Measurements from ENCODE around the gene SRSF9. TPM values are rescaled to one million over a fixed set of nuclear protein-coding genes. Genes with fewer than 3 reads are reported as not detected.

The SRSF9 gene
- total RNA-seq, 1 donor from 2014 or later = 38.6 TPM

DNA sequence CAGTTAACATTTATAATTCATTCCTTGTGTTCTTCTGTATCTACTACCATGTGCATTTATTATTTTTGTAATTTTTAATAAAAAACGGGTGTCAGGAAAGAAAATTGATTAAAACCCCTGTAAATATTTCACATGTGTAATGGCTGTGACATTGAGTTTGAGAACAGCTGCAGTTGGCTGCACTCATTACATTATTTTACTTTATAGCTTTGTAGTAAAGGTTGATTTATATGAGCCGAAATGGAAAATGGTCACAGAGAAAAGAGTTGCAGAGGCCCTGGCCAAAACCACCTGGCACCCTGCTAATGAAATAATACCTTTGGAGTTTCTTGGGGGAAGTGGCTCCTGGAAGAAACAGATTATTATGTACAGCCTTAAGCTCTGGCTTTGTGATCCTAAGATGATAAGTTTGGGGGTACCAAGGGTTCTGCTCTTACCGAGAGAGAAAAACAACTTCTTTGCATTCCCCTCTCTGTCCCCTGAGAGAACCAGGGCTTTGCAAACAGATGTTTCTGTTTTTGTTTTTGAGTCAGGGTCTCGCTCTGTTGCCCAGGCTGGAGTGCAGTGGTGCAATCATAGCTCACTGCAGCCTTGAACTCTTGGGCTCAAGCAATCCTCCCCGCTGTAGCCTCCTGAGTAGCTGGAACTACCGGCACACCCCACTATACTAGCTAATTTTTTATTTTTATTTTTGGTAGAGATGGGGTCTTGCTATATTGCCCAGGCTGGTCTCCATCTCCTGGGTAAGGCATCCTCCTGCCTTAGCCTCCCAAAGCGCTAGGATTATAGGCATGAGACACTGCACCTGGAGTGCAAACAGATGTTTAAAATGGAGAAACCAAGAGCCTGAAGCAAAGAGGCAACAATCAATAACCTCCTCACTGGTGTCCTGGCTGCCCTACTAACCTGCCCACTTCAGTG, 16.7 kb upstream of the SRSF9 start:
- DNase-seq (ENCODE audit: low spot score) = no peak
- intact Hi-C loops (cut with DNase I) = no loop called here

DNA sequence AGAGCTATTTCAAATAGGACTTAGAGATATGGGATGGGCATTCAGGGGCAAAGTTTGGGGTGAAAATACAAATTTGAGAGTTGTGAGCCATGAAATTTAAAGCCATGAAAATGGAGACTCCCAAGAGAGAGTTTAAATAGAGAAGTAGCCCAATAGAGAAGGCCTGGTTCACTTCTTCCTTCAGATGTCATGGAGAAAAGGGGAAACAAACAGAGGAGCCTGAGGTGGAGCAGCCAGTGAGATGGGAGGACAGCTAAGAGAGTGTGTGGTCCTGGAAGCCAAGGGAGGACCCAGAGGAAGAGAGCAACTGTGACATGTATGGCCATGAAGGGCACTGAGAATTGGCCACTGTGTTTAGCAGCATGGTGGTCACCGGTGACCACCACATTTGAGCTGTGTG, 14.1 kb upstream of the SRSF9 start:
- intact Hi-C loops (cut with DNase I) = no loop called here

DNA sequence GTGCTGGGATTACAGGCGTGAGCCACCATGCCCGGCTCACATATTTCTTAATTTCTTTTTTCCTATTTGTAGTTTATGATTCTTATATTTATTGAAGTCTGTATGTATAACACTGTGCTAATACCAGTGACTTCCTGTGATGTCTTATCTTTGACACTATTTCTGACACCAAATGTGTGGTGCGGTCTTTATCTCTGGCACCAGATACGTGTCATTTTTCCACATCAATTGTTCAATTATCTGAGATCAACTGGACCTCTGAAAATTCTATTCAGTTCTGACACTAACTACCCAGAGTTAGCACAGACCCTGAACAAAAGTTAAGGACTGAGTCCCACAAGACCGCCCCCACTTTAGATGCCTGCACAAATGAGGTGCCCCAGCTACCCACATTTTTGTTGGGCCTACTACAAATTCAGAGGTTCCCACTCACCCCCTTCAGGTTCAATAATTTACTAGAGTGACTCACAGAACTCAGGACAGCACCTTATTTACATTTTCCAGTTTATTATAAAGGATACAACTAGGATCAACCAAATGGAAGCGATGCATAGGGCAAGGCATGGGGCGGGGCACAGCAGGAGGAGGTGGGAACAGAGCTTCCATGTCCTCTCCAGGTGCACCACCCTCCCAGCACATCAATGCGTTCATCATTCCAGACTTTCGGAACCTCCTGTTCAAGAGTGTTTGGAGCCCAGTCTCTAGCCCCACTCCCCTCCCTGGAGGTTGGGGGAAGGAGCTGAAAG, 11.6 kb upstream of the SRSF9 start:
- intact Hi-C loops (cut with DNase I) = no loop called here
- DNase-seq (ENCODE audit: low spot score) = no peak

More for the DNA sequence above, 14.1 kb upstream of the SRSF9 start:
- DNase-seq (ENCODE audit: low spot score) = no peak

DNA sequence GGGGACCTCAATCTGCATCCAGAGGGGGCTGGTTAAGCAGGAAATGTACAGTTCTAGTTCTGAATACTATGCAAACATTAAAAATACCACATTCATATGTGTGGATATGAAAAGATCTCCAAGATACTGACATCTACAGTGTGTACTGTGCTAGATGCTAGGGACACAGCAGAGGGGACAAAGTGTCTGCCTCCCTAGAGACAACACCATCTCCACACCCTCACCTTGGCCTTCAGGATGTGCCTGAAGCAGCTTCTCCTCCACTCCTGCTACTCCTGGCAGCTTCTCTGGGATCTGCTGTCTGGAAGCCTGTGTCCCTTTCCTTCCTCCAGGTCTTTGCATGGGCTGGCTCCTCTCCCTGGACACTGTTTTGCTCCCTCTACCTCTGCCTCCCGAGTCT, 10.7 kb upstream of the SRSF9 start:
- DNase-seq (ENCODE audit: low spot score) = no peak
- intact Hi-C loops (cut with DNase I) = no loop called here

DNA sequence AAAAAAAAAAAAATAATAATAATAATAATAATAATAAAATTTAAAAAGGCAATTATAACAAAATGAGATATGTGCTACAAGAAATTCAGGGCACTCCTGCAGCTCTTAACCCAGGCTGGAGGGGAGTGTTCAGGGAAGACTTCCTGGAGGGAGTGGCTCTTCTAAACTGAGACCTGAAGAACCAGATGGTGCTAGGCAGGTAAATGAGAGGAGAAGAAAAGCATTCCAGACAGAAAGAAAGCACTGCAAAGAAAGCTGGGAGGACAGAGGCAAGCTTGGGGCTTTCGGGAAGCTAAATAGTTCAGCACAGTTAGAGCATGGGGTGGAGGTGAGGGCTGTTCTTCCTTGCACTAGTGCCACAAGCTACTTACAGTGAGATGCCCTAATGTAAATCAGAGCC, 9.9 kb upstream of the SRSF9 start:
- no peak for DNase-seq (ENCODE audit: low spot score)
- intact Hi-C loops (cut with DNase I) = no loop called here

DNA sequence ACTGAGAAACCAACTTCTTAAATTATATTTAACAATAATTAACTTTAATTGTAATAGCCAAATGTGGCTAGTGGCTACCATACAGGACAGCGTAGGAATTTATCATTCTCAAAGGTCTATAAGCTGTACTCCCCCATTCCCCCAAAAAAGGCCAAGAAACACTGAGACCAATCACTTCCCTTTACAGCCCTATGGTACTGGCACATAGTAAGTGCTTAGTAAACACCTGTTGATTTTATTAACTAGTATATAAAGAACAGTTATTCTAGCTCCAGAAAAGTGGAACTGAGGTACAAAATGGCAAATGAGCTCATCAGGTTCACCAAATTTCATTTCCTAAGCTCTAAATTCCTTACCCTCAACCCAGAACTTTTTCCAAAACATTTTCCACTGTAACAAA, 6.1 kb upstream of the SRSF9 start:
- intact Hi-C loops (cut with DNase I) = no loop called here
- DNase-seq (ENCODE audit: low spot score) = no peak

DNA sequence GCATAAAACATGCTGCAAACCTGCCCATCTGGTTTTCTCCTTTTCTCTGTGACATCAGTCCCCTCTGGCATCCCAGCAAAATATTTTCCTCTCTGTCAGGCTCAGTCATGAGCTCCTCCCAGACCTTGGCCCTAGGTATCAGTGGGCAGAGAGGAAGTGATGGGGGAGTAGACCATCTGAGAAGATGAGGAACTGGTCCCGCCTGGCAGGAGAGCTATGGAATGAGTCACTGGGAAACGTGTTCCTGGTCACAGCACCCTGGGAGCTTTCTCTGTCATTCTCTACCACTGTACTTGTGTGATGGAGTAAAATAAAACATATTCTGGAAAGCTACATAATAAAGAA, 5.0 kb upstream of the SRSF9 start:
- intact Hi-C loops (cut with DNase I) = no loop called here
- no peak for DNase-seq (ENCODE audit: low spot score)

DNA sequence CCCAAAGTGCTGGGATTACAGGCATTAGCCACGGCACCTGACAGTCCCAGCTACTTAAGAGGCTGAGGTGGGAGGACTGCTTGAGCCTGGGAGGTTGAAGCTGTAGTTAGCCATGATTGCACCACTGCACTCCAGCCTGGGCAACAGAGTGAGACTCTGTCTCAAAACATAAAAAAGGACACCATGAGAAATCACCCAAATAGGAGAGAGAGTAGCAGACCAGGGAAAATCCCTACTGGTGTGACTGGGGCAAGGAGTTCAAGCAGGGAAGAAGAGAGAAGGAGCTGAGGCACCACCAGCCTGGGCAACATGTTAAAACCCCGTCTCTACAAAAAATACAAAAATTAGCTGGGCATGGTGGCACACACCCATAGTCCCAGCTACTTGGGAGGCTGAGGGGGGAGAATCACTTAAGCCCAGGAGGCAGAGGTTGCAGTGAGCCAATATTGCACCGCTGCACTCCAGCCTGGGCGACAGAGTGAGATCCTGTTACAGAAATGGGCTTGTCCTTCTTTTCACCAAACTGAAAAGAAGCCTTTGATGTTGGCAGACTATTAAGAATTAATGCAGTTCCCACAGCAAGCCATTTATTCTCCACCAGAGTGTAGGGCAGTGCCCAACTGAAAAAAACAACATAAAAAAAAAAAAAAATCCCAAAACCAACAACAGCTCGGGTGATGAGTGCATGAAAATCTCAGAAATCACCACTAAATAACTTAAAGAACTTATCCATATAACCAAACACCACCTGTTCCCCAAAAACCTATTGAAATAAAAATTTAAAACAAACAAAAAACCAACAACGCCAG, 4.5 kb upstream of the SRSF9 start:
- intact Hi-C loops (cut with DNase I) = no loop called here
- no peak for DNase-seq (ENCODE audit: low spot score)

DNA sequence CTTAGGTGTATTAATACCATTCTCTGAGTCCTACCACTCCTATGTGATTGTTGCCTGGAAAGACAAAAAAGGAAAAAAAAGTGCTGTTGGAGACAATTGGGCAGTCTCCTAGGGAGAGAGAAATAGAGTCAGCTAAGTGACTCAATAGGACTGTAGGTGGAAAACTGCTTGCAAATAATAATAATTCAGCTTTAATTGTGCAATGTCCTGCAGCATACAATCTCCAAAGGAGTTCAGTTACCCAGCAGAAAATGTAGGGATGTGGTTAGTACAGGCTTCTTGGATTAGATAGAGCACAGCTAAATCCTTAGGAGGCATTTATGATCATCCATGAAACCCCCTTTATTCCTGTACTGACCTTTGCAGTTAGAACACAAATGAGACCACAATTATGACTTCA, 3.0 kb upstream of the SRSF9 start:
- DNase-seq (ENCODE audit: low spot score) = no peak
- intact Hi-C loops (cut with DNase I) = no loop called here

DNA sequence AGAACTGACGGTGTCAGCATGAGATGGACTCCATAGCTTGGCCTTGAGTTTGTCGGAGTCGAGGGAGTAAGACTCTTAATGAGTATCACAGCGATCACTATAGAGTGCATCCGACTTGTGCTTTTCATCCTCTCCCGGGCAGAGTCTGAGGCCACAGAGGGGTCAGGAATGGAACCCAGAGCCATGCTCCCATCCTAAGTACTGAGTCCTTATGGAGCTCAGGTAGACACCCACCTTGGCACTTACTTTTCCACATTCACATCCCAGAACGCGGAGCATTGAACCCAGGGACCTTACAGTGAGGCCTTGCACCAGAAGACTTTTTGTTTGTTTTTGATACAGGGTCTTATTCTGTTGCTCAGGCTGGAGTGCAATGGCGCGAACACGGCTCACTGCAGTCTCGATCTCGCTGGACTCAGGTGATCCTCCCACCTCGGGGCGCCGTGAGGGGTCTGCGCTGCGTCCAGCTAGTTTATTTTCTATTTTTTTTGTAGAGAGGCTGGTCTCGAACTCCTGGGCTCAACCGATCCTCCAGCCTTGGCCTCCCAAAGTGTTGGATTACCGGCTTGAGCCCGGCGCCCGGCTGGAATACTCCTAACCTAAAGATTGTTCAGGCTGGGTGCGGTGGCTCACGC, 719 bp upstream of the SRSF9 start:
- intact Hi-C loops (cut with DNase I) = no loop called here
- no peak for DNase-seq (ENCODE audit: low spot score)

DNA sequence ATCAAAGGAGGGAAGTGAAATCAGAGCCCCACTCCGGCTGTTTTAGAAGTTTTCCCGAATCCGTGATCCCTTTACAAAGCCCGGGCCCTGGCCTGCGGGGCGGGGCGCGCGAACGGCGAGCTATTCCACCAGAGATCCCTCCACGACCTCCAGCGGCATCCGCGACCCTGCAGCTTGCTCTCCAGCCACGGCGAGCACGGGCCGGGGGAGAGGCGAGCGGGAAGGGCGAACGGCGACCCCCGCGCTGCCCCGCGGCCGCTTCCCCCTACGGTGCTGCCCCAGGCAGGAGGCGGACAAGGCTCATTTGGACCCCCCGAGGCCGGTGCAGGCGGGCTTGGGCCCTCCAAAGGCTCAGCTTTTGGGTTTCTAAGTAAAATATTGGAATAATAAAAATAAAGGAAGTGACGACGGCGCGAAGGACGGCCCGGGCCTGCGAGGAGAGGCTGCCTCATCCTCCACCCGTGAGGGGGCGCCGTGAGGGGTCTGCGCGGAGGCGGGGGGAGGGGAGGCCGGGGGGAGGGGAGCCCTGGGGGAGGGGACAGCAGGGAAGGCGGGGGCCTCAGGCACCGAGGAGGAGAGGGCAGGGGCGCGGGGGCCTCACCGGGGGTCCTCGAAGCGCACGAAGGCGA, 613 bp downstream of the SRSF9 start:
- DNase-seq (ENCODE audit: low spot score) = no peak
- intact Hi-C loops (cut with DNase I) = loop anchor here (1.0 kb wide), 1 partner anchor 27 kb away; the partner anchor contains the start of gene DYNLL1

DNA sequence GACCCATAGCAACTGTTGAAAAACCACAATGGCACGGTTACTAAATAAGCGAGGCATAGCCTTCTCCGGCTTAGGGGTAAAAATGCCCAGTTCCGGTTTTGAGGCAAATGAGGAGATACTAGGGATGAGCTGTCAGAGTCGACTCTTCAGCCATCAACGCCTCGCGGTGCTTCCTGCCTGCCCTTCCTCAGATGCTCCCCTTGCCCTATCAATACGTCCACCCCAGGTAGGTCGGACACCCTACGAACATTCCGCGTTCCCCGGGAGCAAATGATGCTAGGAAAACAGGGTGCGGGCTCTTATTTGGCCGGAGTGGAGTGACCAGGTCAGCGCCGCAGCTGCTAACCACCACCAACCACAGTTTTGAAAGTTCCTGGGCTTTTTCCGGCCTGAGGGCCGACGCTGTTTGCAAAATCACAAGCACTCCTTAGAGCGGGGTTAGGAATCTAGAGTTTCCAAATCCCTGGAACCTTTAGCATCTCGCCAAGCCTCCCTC, 1.2 kb downstream of the SRSF9 start:
- no peak for DNase-seq (ENCODE audit: low spot score)

DNA sequence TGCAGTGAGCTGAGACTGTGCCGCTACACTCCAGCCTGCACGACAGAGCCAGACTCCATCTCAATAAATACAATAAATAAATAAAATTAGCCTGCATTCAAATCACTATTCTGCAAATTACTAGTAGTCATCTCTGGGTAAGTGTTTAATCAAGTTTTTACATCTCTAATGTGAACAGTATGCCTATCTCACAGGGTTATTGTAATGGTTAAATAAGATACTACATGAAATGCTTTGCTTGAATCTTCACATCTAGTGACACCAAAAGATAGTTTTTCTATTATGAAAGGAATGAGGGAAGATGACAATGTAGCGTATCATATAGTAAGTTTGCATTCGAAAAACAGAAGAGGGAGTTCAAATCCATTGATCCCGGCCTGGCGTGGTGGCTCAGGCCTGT, 2.1 kb downstream of the SRSF9 start:
- intact Hi-C loops (cut with DNase I) = no loop called here
- DNase-seq (ENCODE audit: low spot score) = no peak

More for the DNA sequence above, 1.2 kb downstream of the SRSF9 start:
- intact Hi-C loops (cut with DNase I) = no loop called here

DNA sequence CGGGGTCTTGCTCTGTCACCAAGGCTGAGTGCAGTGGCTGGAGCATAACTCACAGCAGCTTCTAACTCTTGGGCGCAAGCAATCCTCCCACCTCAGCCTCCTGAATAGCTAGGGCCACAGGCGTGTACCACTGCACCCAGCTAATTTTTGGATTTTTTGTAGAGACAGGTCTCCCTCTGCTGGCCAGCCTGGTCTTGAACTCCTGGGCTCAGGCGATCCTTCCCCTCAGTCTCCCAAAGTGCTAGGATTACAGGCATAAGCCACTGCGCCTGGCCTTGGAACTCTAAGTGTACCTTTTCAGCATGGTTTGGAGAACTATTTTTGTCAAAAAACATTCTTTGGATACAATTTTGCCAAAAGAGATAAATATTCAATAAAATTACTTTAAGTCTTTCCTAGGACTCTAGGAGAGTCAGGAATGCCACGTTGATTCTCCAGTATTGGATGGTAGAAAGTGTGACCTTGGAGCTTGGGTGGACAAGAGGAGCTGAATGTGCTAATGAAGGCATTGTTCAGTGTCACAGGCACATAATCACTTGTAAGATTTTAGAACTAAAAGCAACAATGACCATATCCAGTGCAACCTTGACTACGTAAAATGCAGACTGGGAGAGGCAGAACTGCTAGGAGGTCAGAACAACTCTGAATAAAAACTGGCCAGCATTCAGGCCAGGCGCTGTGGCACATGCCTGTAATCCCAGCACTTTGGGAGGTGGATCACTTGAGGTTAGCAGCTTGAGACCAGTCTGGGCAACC, 2.8 kb downstream of the SRSF9 start:
- intact Hi-C loops (cut with DNase I) = no loop called here
- DNase-seq (ENCODE audit: low spot score) = no peak

DNA sequence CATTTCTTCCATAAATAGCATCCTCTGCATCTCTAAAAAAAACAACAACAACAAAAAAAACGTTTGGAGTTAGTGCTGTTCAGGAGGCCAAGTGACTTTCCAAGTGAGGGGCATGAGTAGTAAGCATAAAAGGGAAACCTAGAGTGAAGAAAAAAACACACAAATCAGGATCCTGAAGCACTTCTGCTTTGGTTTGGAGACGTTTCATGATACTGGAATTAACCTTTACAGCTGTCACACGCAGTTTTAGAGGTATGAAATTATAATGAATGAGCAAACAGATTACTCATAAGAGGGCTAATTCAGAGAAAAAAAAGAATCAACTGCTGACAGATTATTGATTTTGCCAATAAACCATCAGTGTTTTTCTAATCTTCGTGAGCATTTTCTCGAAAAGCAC, 3.8 kb downstream of the SRSF9 start:
- no peak for DNase-seq (ENCODE audit: low spot score)
- intact Hi-C loops (cut with DNase I) = no loop called here

DNA sequence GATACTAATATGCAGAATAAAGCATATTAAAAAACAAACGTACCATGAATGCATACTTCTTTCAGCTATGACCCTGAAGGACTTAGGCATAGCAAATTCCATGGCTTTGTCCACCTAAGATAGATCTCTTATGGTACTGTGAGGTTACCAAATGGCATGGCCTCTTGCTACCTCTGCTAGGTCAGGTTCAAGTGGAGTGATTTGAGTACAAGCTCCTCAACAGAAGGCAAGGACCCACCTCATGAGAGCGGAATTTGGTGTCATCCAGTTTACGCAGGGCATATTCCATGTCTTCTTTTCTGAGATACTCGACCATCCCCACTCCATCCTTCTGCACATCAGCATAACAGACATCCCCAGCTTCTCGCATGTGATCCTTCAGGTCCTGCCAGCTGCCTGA, 5.8 kb downstream of the SRSF9 start:
- intact Hi-C loops (cut with DNase I) = no loop called here
- no peak for DNase-seq (ENCODE audit: low spot score)

DNA sequence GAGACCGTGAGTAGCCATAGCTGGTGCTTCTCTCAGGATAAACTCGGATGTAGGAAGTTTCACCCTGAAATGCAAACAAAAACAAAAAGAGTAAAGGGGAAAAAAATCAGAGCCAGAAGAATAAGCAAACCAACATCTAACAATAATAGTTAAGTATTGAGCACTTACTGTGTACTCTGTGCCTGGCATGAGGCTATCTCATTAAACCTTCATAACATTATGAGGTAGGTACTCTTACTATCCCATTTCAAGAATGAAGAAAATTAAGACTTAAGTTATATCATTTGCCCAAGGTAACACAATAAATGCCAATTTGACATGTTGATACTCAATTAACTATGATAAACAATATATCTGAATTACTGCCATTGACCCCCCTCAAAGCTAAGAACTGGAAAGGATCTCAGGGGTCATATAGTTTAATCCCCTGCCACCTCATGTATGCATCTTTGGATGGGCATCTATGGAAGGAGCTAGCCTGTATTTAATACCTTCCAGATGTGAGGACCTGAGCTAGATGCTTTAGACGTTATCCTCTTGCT, 7.4 kb downstream of the SRSF9 start:
- intact Hi-C loops (cut with DNase I) = no loop called here
- no peak for DNase-seq (ENCODE audit: low spot score)

DNA sequence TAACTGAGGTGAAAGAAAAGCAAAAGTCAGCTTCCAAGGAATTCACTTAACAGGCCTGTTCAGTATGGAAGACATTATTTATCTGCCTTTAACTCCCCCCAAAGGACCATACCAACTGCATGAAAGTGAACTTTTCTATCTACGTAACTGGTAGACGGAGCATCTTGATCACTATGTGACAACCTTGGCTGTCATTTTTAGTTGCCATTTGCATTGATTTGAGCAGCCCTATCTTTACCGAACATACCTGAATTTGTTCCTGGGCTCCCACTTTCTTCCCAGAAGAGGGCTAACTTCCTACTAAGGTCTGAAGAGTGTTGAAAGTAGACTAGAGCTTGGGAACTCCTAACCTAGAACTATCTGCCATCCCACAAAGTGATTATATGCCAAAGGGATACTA, 9.4 kb downstream of the SRSF9 start:
- intact Hi-C loops (cut with DNase I) = no loop called here
- DNase-seq (ENCODE audit: low spot score) = no peak

Data from cardiac septum (tissue), 1 donor.